HEK293 (cell line): ENCODE measurements around the gene RNF187.

Source experiments
- EGR2 ChIP-seq: fragments of 450-650 bp; formaldehyde crosslinking; IDR thresholded peaks from 2 replicates; pipeline ENCODE4 v1.5.1; 2016; ENCODE audit warnings: low read depth, missing biosample characterization, missing genetic modification characterization
- GLI4 ChIP-seq: fragments of 450-650 bp; formaldehyde crosslinking; IDR thresholded peaks from 2 replicates; pipeline ENCODE4 v1.5.1; 2016; ENCODE audit warnings: missing biosample characterization, missing genetic modification characterization
- HOXA7 ChIP-seq: sonication (generic); formaldehyde crosslinking; IDR thresholded peaks from 2 replicates; pipeline ENCODE4 v1.8.1; 2022; ENCODE audit warnings: missing genetic modification reagents, borderline replicate concordance
- HOXC10 ChIP-seq: sonication (generic); formaldehyde crosslinking; IDR thresholded peaks from 2 replicates; pipeline ENCODE4 v1.8.1; 2023; ENCODE audit warnings: mild to moderate bottlenecking, missing genetic modification reagents
- KLF8 ChIP-seq: fragments of 450-650 bp; formaldehyde crosslinking; IDR thresholded peaks from 2 replicates; pipeline ENCODE4 v1.5.1; 2016; ENCODE audit warnings: missing biosample characterization, missing genetic modification characterization
- MYNN ChIP-seq: fragments of 450-650 bp; formaldehyde crosslinking; IDR thresholded peaks from 2 replicates; pipeline ENCODE4 v1.5.1; 2016; ENCODE audit warnings: missing biosample characterization, missing genetic modification characterization, borderline replicate concordance
- PRDM1 ChIP-seq: fragments of 450-650 bp; formaldehyde crosslinking; IDR thresholded peaks from 2 replicates; pipeline ENCODE4; 2016; ENCODE audit warnings: missing biosample characterization, missing genetic modification characterization
- ZEB2 ChIP-seq: fragments of 450-650 bp; formaldehyde crosslinking; IDR thresholded peaks from 2 replicates; pipeline ENCODE4 v1.5.1; 2016; ENCODE audit warnings: missing biosample characterization, missing genetic modification characterization
- ZFP41 ChIP-seq: fragments of 450-650 bp; formaldehyde crosslinking; IDR thresholded peaks from 2 replicates; pipeline ENCODE4 v1.5.1; 2016; ENCODE audit warnings: missing biosample characterization, missing genetic modification characterization, borderline replicate concordance
- ZNF146 ChIP-seq: fragments of 450-650 bp; formaldehyde crosslinking; IDR thresholded peaks from 2 replicates; pipeline ENCODE4 v1.5.1; 2016; ENCODE audit warnings: missing biosample characterization, missing genetic modification characterization
- ZNF175 ChIP-seq: fragments of 450-650 bp; formaldehyde crosslinking; IDR thresholded peaks from 2 replicates; pipeline ENCODE4 v1.5.1; 2016; ENCODE audit warnings: missing biosample characterization, missing genetic modification characterization
- ZNF2 ChIP-seq: fragments of 450-650 bp; formaldehyde crosslinking; IDR thresholded peaks from 2 replicates; pipeline ENCODE4 v1.5.1; 2016; ENCODE audit warnings: missing biosample characterization, missing genetic modification characterization
- ZNF302 ChIP-seq: fragments of 450-650 bp; formaldehyde crosslinking; IDR thresholded peaks from 2 replicates; pipeline ENCODE4 v1.5.1; 2016; ENCODE audit warnings: missing biosample characterization, missing genetic modification characterization, low read depth
- ZNF37A ChIP-seq: fragments of 450-650 bp; IDR thresholded peaks from 2 replicates; pipeline ENCODE4 v1.5.1; 2018; ENCODE audit warnings: missing biosample characterization, missing genetic modification characterization
- ZNF473 ChIP-seq: fragments of 450-650 bp; formaldehyde crosslinking; IDR thresholded peaks from 2 replicates; pipeline ENCODE4 v1.5.1; 2017; ENCODE audit warnings: missing biosample characterization, missing genetic modification characterization
- ZNF48 ChIP-seq: fragments of 450-650 bp; formaldehyde crosslinking; IDR thresholded peaks from 2 replicates; pipeline ENCODE4 v1.5.1; 2016; ENCODE audit warnings: missing biosample characterization, missing genetic modification characterization
- ZNF629 ChIP-seq: fragments of 450-650 bp; formaldehyde crosslinking; IDR thresholded peaks from 2 replicates; pipeline ENCODE4 v1.5.1; 2017; ENCODE audit warnings: missing biosample characterization, missing genetic modification characterization
- ZNF660 ChIP-seq: fragments of 450-650 bp; IDR thresholded peaks from 2 replicates; pipeline ENCODE4 v1.5.1; 2018; ENCODE audit warnings: missing biosample characterization, mild to moderate bottlenecking, missing genetic modification characterization
- ZNF670 ChIP-seq: fragments of 450-650 bp; formaldehyde crosslinking; IDR thresholded peaks from 2 replicates; pipeline ENCODE4 v1.5.1; 2016; ENCODE audit warnings: missing biosample characterization, missing genetic modification characterization, low read depth
- ZNF76 ChIP-seq: fragments of 450-650 bp; formaldehyde crosslinking; IDR thresholded peaks from 2 replicates; pipeline ENCODE4; 2016; ENCODE audit warnings: low read depth, missing biosample characterization, missing genetic modification characterization, borderline replicate concordance
- ZNF792 ChIP-seq: fragments of 450-650 bp; formaldehyde crosslinking; IDR thresholded peaks from 2 replicates; pipeline ENCODE4 v1.5.1; 2016; ENCODE audit warnings: missing biosample characterization, missing genetic modification characterization
- ZSCAN23 ChIP-seq: fragments of 450-650 bp; formaldehyde crosslinking; IDR thresholded peaks from 2 replicates; pipeline ENCODE4 v1.5.1; 2016; ENCODE audit warnings: missing biosample characterization, missing genetic modification characterization
- TF ChIP-seq, protein P1 (sequence below): fragments of 450-650 bp; formaldehyde crosslinking; IDR thresholded peaks from 2 replicates; pipeline ENCODE4 v1.5.1; 2016; ENCODE audit warnings: missing biosample characterization, missing genetic modification characterization
- TF ChIP-seq, protein P2 (sequence below): IDR thresholded peaks from 2 replicates; pipeline ENCODE4 v1.6.1; 2011; ENCODE audit warnings: mild to moderate bottlenecking, low read depth, low read length, borderline replicate concordance
- TF ChIP-seq, protein P3 (sequence below): fragments of 450-650 bp; formaldehyde crosslinking; IDR thresholded peaks from 2 replicates; pipeline ENCODE4 v1.5.1; 2016; ENCODE audit warnings: missing biosample characterization, missing genetic modification characterization, low read depth
- TF ChIP-seq, protein P4 (sequence below): fragments of 450-650 bp; formaldehyde crosslinking; IDR thresholded peaks from 2 replicates; pipeline ENCODE4 v1.5.1; 2016; ENCODE audit warnings: missing biosample characterization, missing genetic modification characterization
- TF ChIP-seq, protein P5 (sequence below): fragments of 450-650 bp; formaldehyde crosslinking; IDR thresholded peaks from 2 replicates; pipeline ENCODE4 v1.5.1; 2016; ENCODE audit warnings: missing biosample characterization, missing genetic modification characterization, borderline replicate concordance
- TF ChIP-seq, protein P6 (sequence below): fragments of 450-650 bp; formaldehyde crosslinking; IDR thresholded peaks from 2 replicates; pipeline ENCODE4 v1.5.1; 2016; ENCODE audit warnings: missing biosample characterization, missing genetic modification characterization
- TF ChIP-seq, protein P7 (sequence below): fragments of 450-650 bp; formaldehyde crosslinking; IDR thresholded peaks from 2 replicates; pipeline ENCODE4 v1.5.1; 2017; ENCODE audit warnings: missing biosample characterization, missing genetic modification characterization

Gene RNF187

DNA sequence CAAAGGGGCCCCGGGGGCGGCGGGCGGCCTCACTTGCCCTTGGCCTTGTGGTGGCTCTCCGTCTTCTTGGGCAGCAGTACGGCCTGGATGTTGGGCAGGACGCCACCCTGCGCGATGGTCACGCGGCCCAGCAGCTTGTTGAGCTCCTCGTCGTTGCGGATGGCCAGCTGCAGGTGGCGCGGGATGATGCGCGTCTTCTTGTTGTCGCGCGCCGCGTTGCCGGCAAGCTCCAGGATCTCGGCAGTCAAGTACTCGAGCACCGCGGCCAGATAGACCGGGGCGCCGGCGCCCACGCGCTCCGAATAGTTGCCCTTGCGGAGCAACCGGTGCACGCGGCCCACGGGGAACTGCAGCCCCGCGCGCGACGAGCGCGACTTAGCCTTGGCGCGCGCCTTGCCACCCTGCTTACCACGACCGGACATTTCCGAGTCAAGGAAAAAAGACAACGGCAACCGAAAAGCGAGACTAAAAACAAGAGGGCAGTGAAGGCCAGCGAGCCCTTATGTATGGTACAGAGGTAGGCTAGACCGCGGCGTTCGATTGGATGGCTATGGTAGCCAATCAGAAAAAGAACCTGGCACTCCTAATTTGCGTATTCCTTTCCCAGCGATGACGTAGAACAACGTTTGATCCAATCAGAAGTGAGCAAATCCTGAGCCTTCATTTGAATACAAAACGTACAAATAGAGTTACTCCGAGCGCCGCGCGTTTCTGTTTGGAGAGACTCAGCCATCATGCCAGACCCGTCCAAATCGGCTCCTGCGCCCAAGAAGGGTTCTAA, 29.6 kb upstream of the RNF187 start (continued):
- TF ChIP-seq ZNF76 (tag by site-specific recombination) (peak; percentile 69), ZNF175 (tag by site-specific recombination) (no peak), KLF8 (tag by site-specific recombination) (peak; percentile 48; the same call in 1 of the 2 replicates), ZNF660 (tag by site-specific recombination) (peak; percentile 92), HOXC10 (0 out of 2 replicates have a peak, but pooled peaks have one; percentile 82), EGR2 (peak; percentile 91), ZNF473 (no peak), ZNF2 (tag by site-specific recombination) (peak; percentile 99), PRDM1 (tag by site-specific recombination) (peak; percentile 79), ZNF37A (no peak), MYNN (tag by site-specific recombination) (peak; percentile 34; the same call in 1 of the 2 replicates), ZNF792 (peak; percentile 89), ZNF146 (tag by site-specific recombination) (peak; percentile 79), ZEB2 (peak; percentile 99), ZSCAN23 (peak; percentile 92), GLI4 (tag by site-specific recombination) (peak; percentile 99), ZNF629 (tag by site-specific recombination) (peak; percentile 96), ZNF670 (tag by site-specific recombination) (no peak), ZNF302 (tag by site-specific recombination) (0 out of 2 replicates have a peak, but pooled peaks have one; percentile 57), HOXA7 (CRISPR knock-in tag) (no peak), ZFP41 (peak; percentile 88; the same call in 1 of the 2 replicates), ZNF48 (tag by site-specific recombination) (no peak)
- TF ChIP-seq, protein P1, sequence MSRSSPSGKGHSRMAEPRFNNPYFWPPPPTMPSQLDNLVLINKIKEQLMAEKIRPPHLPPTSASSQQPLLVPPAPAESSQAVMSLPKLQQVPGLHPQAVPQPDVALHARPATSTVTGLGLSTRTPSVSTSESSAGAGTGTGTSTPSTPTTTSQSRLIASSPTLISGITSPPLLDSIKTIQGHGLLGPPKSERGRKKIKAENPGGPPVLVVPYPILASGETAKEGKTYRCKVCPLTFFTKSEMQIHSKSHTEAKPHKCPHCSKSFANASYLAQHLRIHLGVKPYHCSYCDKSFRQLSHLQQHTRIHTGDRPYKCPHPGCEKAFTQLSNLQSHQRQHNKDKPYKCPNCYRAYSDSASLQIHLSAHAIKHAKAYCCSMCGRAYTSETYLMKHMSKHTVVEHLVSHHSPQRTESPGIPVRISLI: peak; percentile 90
- TF ChIP-seq, protein P2, sequence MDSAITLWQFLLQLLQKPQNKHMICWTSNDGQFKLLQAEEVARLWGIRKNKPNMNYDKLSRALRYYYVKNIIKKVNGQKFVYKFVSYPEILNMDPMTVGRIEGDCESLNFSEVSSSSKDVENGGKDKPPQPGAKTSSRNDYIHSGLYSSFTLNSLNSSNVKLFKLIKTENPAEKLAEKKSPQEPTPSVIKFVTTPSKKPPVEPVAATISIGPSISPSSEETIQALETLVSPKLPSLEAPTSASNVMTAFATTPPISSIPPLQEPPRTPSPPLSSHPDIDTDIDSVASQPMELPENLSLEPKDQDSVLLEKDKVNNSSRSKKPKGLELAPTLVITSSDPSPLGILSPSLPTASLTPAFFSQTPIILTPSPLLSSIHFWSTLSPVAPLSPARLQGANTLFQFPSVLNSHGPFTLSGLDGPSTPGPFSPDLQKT: no peak
- TF ChIP-seq, protein P3, sequence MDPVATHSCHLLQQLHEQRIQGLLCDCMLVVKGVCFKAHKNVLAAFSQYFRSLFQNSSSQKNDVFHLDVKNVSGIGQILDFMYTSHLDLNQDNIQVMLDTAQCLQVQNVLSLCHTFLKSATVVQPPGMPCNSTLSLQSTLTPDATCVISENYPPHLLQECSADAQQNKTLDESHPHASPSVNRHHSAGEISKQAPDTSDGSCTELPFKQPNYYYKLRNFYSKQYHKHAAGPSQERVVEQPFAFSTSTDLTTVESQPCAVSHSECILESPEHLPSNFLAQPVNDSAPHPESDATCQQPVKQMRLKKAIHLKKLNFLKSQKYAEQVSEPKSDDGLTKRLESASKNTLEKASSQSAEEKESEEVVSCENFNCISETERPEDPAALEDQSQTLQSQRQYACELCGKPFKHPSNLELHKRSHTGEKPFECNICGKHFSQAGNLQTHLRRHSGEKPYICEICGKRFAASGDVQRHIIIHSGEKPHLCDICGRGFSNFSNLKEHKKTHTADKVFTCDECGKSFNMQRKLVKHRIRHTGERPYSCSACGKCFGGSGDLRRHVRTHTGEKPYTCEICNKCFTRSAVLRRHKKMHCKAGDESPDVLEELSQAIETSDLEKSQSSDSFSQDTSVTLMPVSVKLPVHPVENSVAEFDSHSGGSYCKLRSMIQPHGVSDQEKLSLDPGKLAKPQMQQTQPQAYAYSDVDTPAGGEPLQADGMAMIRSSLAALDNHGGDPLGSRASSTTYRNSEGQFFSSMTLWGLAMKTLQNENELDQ (tag by site-specific recombination): no peak
- TF ChIP-seq, protein P4, sequence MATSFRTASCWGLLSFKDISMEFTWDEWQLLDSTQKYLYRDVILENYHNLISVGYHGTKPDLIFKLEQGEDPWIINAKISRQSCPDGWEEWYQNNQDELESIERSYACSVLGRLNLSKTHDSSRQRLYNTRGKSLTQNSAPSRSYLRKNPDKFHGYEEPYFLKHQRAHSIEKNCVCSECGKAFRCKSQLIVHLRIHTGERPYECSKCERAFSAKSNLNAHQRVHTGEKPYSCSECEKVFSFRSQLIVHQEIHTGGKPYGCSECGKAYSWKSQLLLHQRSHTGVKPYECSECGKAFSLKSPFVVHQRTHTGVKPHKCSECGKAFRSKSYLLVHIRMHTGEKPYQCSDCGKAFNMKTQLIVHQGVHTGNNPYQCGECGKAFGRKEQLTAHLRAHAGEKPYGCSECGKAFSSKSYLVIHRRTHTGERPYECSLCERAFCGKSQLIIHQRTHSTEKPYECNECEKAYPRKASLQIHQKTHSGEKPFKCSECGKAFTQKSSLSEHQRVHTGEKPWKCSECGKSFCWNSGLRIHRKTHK (tag by site-specific recombination): no peak
- TF ChIP-seq, protein P5, sequence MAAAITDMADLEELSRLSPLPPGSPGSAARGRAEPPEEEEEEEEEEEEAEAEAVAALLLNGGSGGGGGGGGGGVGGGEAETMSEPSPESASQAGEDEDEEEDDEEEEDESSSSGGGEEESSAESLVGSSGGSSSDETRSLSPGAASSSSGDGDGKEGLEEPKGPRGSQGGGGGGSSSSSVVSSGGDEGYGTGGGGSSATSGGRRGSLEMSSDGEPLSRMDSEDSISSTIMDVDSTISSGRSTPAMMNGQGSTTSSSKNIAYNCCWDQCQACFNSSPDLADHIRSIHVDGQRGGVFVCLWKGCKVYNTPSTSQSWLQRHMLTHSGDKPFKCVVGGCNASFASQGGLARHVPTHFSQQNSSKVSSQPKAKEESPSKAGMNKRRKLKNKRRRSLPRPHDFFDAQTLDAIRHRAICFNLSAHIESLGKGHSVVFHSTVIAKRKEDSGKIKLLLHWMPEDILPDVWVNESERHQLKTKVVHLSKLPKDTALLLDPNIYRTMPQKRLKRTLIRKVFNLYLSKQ (tag by site-specific recombination): no peak
- TF ChIP-seq, protein P6, sequence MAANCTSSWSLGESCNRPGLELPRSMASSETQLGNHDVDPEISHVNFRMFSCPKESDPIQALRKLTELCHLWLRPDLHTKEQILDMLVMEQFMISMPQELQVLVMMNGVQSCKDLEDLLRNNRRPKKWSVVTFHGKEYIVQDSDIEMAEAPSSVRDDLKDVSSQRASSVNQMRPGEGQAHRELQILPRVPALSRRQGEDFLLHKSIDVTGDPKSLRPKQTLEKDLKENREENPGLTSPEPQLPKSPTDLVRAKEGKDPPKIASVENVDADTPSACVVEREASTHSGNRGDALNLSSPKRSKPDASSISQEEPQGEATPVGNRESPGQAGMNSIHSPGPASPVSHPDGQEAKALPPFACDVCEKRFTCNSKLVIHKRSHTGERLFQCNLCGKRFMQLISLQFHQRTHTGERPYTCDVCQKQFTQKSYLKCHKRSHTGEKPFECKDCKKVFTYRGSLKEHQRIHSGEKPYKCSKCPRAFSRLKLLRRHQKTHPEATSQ (tag by site-specific recombination): peak; percentile 97
- TF ChIP-seq, protein P7, sequence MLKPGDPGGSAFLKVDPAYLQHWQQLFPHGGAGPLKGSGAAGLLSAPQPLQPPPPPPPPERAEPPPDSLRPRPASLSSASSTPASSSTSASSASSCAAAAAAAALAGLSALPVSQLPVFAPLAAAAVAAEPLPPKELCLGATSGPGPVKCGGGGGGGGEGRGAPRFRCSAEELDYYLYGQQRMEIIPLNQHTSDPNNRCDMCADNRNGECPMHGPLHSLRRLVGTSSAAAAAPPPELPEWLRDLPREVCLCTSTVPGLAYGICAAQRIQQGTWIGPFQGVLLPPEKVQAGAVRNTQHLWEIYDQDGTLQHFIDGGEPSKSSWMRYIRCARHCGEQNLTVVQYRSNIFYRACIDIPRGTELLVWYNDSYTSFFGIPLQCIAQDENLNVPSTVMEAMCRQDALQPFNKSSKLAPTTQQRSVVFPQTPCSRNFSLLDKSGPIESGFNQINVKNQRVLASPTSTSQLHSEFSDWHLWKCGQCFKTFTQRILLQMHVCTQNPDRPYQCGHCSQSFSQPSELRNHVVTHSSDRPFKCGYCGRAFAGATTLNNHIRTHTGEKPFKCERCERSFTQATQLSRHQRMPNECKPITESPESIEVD (tag by site-specific recombination): no peak; the same call in 1 of the 2 replicates
